ENCODE data around the gene BDKRB2. TPM values are rescaled to one million over a fixed set of nuclear protein-coding genes. Genes with fewer than 3 reads are reported as not detected.

Gene BDKRB2
- polyA plus RNA-seq, 1 donor from 2014 or later: not detected

GRCh38 chr14:96274122-96274521 lies 69.5 kb downstream of the BDKRB2 start:
- H4K20me1 ChIP-seq (ENCODE audit: insufficient read depth): no peaks in the 10 kb centered on the region
- H3K36me3 ChIP-seq (ENCODE audit: insufficient read depth, low read length): no peaks in the 10 kb centered on the region
- no peak overlapping the region for H3K9ac ChIP-seq (ENCODE audit: low read length)
- H3F3A ChIP-seq (ENCODE audit: insufficient read depth, low read length, poor library complexity, severe bottlenecking): no peaks in the 10 kb centered on the region
- no peak overlapping the region for H3K27ac ChIP-seq (ENCODE audit: low read length)
- no peak overlapping the region for H3K4me3 ChIP-seq (ENCODE audit: low read length)
- H3K27me3 ChIP-seq (ENCODE audit: insufficient read depth, low read depth, low read length): no peaks in the 10 kb centered on the region
- TF ChIP-seq RAD21 (conservative IDR thresholded peaks at IDR 0.05) (no peak), TAF1 (IDR thresholded peaks at IDR 0.05; ENCODE audit: low read depth) (no peak), CTCF (IDR thresholded peaks at IDR 0.05; ENCODE audit: poor library complexity, severe bottlenecking) (no peak), SMC3 (conservative IDR thresholded peaks at IDR 0.05; ENCODE audit: poor library complexity) (no peak), REST (IDR thresholded peaks at IDR 0.05; ENCODE audit: borderline replicate concordance) (no peak), MXI1 (conservative IDR thresholded peaks at IDR 0.05; ENCODE audit: poor library complexity, severe bottlenecking) (no peak), POLR2AphosphoS5 (IDR thresholded peaks at IDR 0.05) (no peak), EZH2 (IDR thresholded peaks at IDR 0.05; ENCODE audit: borderline replicate concordance, insufficient read depth, low read length, poor library complexity, severe bottlenecking) (no peak), EP300 (conservative IDR thresholded peaks at IDR 0.05; ENCODE audit: poor library complexity, severe bottlenecking) (no peak)
- no peak overlapping the region for H2AFZ ChIP-seq (ENCODE audit: low read depth, low read length)
- no peak overlapping the region for H3K4me2 ChIP-seq (ENCODE audit: low read length)
- H3K9me2 ChIP-seq (ENCODE audit: insufficient read depth, low read length): no peaks in the 10 kb centered on the region
- H3K9me3 ChIP-seq (ENCODE audit: low read length): no peaks in the 10 kb centered on the region
- H3K79me2 ChIP-seq (replicated peaks; ENCODE audit: insufficient read depth, low read length): no peaks in the 10 kb centered on the region

- Histone ChIP-seq H3K9ac (ENCODE audit: low read length) (no peak overlapping the region), H2AFZ (ENCODE audit: low read depth, low read length) (no peak overlapping the region)
These were observed 69.9 kb downstream of the BDKRB2 start for GRCh38 chr14:96274543-96274942.

More at GRCh38 chr14:96274543-96274942, 69.9 kb downstream of the BDKRB2 start:
- no peak overlapping the region for H3K27ac ChIP-seq (ENCODE audit: low read length)
- no peaks in the 10 kb centered on the region for H3K79me2 ChIP-seq (replicated peaks; ENCODE audit: insufficient read depth, low read length)
- H3K27me3 ChIP-seq (ENCODE audit: insufficient read depth, low read depth, low read length): no peaks in the 10 kb centered on the region
- H3K36me3 ChIP-seq (ENCODE audit: insufficient read depth, low read length): no peaks in the 10 kb centered on the region
- TF ChIP-seq SMC3 (conservative IDR thresholded peaks at IDR 0.05; ENCODE audit: poor library complexity): no peak
- TF ChIP-seq REST (IDR thresholded peaks at IDR 0.05; ENCODE audit: borderline replicate concordance): no peak
- TF ChIP-seq RAD21 (conservative IDR thresholded peaks at IDR 0.05): no peak
- no peak for TF ChIP-seq CTCF (IDR thresholded peaks at IDR 0.05; ENCODE audit: poor library complexity, severe bottlenecking)
- no peak for TF ChIP-seq EZH2 (IDR thresholded peaks at IDR 0.05; ENCODE audit: borderline replicate concordance, insufficient read depth, low read length, poor library complexity, severe bottlenecking)
- TF ChIP-seq TAF1 (IDR thresholded peaks at IDR 0.05; ENCODE audit: low read depth): no peak
- TF ChIP-seq POLR2AphosphoS5 (IDR thresholded peaks at IDR 0.05): no peak
- TF ChIP-seq MXI1 (conservative IDR thresholded peaks at IDR 0.05; ENCODE audit: poor library complexity, severe bottlenecking): no peak
- no peak for TF ChIP-seq EP300 (conservative IDR thresholded peaks at IDR 0.05; ENCODE audit: poor library complexity, severe bottlenecking)
- H3F3A ChIP-seq (ENCODE audit: insufficient read depth, low read length, poor library complexity, severe bottlenecking): no peaks in the 10 kb centered on the region
- H3K4me3 ChIP-seq (ENCODE audit: low read length): no peak overlapping the region
- no peaks in the 10 kb centered on the region for H3K9me2 ChIP-seq (ENCODE audit: insufficient read depth, low read length)
- H3K4me2 ChIP-seq (ENCODE audit: low read length): no peak overlapping the region
- no peaks in the 10 kb centered on the region for H3K9me3 ChIP-seq (ENCODE audit: low read length)
- H4K20me1 ChIP-seq (ENCODE audit: insufficient read depth): no peaks in the 10 kb centered on the region
